ENCODE data around the gene INHBB. TPM values are rescaled to one million over a fixed set of nuclear protein-coding genes. Genes with fewer than 3 reads are reported as not detected.

INHBB gene
- polyA plus RNA-seq, 2 donors: 0.51 to 1.6 TPM

DNA sequence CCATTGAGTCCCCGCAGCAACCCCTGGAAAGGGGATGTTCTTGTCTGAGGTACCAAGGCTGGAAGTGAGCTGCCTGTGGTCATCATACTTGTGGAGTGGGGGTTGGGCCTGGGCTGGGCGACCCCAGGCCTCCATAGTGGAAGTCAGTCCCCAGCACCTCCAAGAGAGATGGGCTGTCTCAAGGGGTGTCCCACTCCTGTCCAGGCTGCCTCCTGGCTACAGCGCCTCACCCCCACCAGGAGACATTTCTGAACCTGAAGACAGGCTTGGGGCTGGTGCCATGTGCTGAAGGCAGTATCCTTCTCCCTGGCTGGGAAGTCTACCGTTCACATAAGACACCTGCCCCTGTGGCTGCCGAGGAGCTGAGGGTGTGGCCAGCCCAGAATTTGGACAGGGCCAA is 28.9 kb downstream of the INHBB start:
- peaks cover 0 to 3% of the 10 kb centered on the region in 2 donors for H3K9me3 ChIP-seq (ENCODE audit: control insufficient read depth in 2 of 2, insufficient read depth in 1 of 2, low read depth in 1 of 2, low read length in 1 of 2)
- 78 to 80% methylated on average over 5 of the region's 5 CpGs for WGBS, 2 donors
- H3K4me1 ChIP-seq (ENCODE audit: control insufficient read depth in 2 of 2, insufficient read depth in 2 of 2, low read length in 1 of 2): no peaks in the 10 kb centered on the region
- no peaks in the 10 kb centered on the region for H3K36me3 ChIP-seq (ENCODE audit: control insufficient read depth in 2 of 2, insufficient read depth in 2 of 2, low read length in 1 of 2)
- H3K4me3 ChIP-seq (ENCODE audit: low read depth in 1 of 2, low read length in 2 of 2): no peak overlapping the region
- no peak overlapping the region for H3K27ac ChIP-seq (ENCODE audit: low read depth in 2 of 2, low read length in 1 of 2)
- H3K27me3 ChIP-seq (ENCODE audit: control insufficient read depth in 1 of 2, insufficient read depth in 2 of 2, low read length in 2 of 2): no peaks in the 10 kb centered on the region

DNA sequence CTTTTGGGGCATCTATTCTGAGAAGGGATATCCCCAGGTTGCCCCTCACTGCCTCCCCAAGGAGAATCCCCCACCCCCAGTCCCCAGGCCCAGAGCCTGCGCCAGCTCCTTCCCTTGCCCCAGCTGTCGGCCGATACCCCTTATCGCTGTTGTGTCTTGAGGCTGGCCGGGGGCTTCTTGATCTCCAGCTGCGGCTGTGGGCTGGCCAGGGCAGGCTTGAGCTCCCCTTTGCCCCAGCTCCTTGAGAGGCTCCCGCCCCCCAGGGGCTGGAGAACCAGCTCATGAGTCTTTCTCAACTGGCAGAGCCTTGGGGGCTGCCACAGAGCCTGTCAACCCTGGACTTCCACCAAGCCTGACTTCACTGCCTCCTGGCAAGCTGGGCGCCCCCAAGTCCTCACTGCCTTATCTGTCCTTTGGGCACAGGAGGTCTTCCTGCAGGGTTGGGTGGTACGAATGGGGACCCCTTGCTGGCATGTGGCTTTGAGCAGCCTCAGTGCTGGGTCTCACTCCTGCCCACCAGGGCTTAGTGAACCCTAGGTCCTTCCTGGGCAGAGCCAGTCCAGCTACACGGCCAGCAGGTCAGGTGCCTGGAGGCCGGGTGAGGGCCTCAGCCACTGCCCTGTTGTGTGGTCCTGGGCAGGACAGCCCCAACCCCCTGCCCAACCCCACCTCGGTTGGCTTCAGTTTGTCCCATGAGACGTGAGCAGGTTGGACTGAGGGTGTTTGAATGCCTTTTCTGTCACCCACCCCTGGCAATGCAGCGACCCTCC is 29.5 kb downstream of the INHBB start:
- Histone ChIP-seq H3K27ac (ENCODE audit: low read depth in 2 of 2, low read length in 1 of 2) (no peak overlapping the region), H3K4me1 (ENCODE audit: control insufficient read depth in 2 of 2, insufficient read depth in 2 of 2, low read length in 1 of 2) (no peaks in the 10 kb centered on the region), H3K36me3 (ENCODE audit: control insufficient read depth in 2 of 2, insufficient read depth in 2 of 2, low read length in 1 of 2) (no peaks in the 10 kb centered on the region), H3K9me3 (ENCODE audit: control insufficient read depth in 2 of 2, insufficient read depth in 1 of 2, low read depth in 1 of 2, low read length in 1 of 2) (peaks cover 0 to 3% of the 10 kb centered on the region in 2 donors), H3K27me3 (ENCODE audit: control insufficient read depth in 1 of 2, insufficient read depth in 2 of 2, low read length in 2 of 2) (no peaks in the 10 kb centered on the region), H3K4me3 (ENCODE audit: low read depth in 1 of 2, low read length in 2 of 2) (no peak overlapping the region)
- 85 to 87% methylated on average over 14 of the region's 14 CpGs for WGBS, 2 donors

DNA sequence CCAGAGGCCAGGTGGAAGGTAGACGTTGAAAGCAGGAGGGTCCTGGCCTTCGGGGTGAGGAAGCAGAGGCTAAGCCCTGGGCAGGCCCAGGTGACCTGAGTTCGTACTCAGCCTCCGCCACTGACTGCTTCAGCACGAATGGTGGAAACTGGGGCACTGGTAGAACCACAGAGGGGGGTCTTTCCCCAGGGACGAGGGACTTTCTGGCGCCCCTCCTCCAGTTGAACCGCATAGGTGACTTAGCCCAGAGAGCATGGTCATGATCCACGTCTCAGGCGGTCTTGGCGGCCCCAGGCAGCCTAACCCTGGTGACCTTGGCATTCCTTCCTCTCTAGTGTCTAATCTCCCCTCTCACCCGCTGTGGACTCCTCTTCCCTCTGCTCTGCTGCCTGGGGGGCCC is 30.2 kb downstream of the INHBB start:
- H3K4me1 ChIP-seq (ENCODE audit: control insufficient read depth in 2 of 2, insufficient read depth in 2 of 2, low read length in 1 of 2): no peaks in the 10 kb centered on the region
- no peak overlapping the region for H3K27ac ChIP-seq (ENCODE audit: low read depth in 2 of 2, low read length in 1 of 2)
- no peak overlapping the region for H3K4me3 ChIP-seq (ENCODE audit: low read depth in 1 of 2, low read length in 2 of 2)
- no peaks in the 10 kb centered on the region for H3K27me3 ChIP-seq (ENCODE audit: control insufficient read depth in 1 of 2, insufficient read depth in 2 of 2, low read length in 2 of 2)
- WGBS, 2 donors: 81 to 84% methylated on average over 11 to 12 of the region's 12 CpGs
- peaks cover 0 to 3% of the 10 kb centered on the region in 2 donors for H3K9me3 ChIP-seq (ENCODE audit: control insufficient read depth in 2 of 2, insufficient read depth in 1 of 2, low read depth in 1 of 2, low read length in 1 of 2)
- H3K36me3 ChIP-seq (ENCODE audit: control insufficient read depth in 2 of 2, insufficient read depth in 2 of 2, low read length in 1 of 2): no peaks in the 10 kb centered on the region

DNA sequence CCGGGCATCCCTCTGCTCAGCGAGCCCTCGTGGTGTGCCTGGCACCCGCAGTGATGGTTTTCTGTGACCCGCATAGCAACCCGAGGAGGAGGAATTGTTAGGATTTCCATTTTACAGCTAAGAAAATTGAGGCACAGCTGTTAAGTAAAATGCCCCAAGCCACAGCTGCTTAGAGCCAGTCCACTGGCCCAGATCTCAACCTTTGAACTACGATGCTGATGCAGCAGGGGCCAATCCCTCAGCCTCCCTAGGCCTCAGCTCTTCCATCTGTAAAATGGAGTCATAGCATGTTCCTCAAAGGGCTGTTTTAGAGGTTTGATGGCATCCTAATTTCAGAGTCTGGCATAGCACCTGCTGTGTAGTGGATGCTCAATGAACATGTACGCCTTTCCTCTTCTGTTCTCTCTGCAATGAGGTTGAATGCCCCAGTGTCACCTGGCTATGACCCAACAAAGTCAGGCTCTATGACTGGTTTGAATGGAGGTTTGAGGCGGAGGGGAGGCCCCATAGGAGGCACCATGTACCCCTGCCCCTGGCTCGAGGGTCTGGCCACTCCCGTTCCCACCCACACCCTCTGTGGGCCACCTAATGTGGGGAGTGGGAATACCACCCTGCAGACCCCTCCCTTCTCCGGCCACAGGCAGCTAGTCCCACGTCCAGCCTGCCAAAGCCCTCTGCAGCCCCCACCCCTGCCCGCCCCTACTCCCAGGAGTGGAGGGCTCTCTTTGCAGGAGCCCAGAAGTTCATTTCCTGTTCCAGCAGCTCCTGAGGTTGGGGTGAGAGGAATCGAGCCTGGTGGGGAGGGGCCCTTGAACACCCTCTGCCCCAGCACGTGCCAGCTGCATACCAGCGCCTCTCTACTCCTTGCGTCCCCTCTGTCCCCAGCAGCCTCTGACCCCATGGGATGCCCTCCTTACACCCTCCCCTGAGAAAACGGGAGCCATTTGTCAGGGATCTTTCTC is 31.0 kb downstream of the INHBB start:
- H3K27me3 ChIP-seq (ENCODE audit: control insufficient read depth in 1 of 2, insufficient read depth in 2 of 2, low read length in 2 of 2): no peaks in the 10 kb centered on the region
- H3K36me3 ChIP-seq (ENCODE audit: control insufficient read depth in 2 of 2, insufficient read depth in 2 of 2, low read length in 1 of 2): no peaks in the 10 kb centered on the region
- no peak overlapping the region for H3K4me3 ChIP-seq (ENCODE audit: low read depth in 1 of 2, low read length in 2 of 2)
- H3K4me1 ChIP-seq (ENCODE audit: control insufficient read depth in 2 of 2, insufficient read depth in 2 of 2, low read length in 1 of 2): no peaks in the 10 kb centered on the region
- no peak overlapping the region for H3K27ac ChIP-seq (ENCODE audit: low read depth in 2 of 2, low read length in 1 of 2)
- WGBS, 2 donors: 74 to 77% methylated on average over 19 of the region's 19 CpGs
- no peaks in the 10 kb centered on the region for H3K9me3 ChIP-seq (ENCODE audit: control insufficient read depth in 2 of 2, insufficient read depth in 1 of 2, low read depth in 1 of 2, low read length in 1 of 2)

DNA sequence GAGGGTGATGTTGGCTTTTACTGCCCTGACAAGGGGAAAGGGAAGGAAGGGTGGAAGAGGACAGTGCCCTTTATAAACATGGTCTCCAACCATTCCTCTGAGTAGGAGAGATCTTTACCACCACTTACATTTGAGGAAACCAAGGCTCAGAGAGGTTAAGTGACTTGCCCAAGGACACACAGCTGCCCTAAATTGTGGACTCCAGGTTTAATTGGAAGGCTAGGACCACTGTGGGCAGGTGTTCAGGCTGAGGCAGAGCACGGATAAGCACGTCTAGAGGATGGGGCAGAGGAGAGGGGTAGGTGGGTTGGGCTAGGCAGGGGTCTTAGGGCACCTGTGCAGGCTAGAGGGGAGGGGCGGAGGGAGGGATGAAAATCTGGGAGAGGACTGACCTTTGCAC is 32.7 kb downstream of the INHBB start:
- Histone ChIP-seq H3K4me3 (ENCODE audit: low read depth in 1 of 2, low read length in 2 of 2) (no peak overlapping the region), H3K27me3 (ENCODE audit: control insufficient read depth in 1 of 2, insufficient read depth in 2 of 2, low read length in 2 of 2) (no peaks in the 10 kb centered on the region), H3K4me1 (ENCODE audit: control insufficient read depth in 2 of 2, insufficient read depth in 2 of 2, low read length in 1 of 2) (no peaks in the 10 kb centered on the region), H3K27ac (ENCODE audit: low read depth in 2 of 2, low read length in 1 of 2) (no peak overlapping the region), H3K36me3 (ENCODE audit: control insufficient read depth in 2 of 2, insufficient read depth in 2 of 2, low read length in 1 of 2) (no peaks in the 10 kb centered on the region), H3K9me3 (ENCODE audit: control insufficient read depth in 2 of 2, insufficient read depth in 1 of 2, low read depth in 1 of 2, low read length in 1 of 2) (no peaks in the 10 kb centered on the region)
- 79 to 86% methylated on average over 3 of the region's 3 CpGs for WGBS, 2 donors

DNA sequence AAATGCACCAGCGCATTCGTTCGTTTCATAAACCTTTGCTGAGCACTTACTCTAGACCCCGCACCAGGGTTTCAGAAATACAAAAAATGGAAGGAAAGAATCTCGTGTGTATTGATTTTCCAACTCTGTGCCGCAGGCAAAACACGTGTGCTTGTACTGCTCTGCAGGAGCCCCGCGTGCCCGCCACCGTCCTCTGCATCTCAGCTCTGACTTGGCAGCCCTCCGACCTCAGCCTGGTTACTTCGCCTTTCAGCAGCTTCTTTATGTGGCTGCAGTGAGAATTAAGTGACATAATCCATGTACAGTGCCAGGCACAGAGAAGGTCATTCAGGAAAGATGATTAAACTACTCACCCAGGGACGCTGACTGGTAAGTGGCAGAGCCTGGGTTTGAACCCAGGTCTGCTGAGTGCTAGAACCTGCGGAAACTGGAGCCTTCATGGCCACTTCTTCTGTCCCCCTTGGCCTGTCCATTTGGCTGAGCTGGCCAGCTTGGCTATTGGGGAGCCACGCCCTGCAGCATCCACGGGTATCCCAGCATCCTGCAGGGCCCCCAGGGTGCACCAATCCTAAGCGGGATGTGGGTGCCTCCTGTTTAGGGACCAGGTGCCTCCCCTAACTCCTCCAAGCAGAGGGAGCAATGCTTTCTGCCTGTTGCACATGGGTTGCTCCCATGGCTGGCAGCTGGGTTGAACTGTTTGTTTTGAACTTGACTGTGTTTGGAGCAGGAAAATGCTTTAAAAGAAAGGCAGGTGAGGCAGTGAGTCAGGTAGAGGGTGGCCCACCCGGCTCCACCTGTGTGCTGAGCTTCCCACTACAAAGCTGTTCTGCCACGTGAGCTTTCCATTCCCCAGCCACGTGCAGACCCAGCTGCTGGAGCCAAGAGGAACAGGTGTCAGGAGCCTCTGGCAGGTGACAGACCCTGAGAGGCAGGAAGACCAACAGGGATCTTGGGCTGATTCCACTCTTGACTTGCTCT is 34.3 kb downstream of the INHBB start:
- no peak overlapping the region for H3K27ac ChIP-seq (ENCODE audit: low read depth in 2 of 2, low read length in 1 of 2)
- 66 to 75% methylated on average over 21 of the region's 21 CpGs for WGBS, 2 donors
- no peaks in the 10 kb centered on the region for H3K9me3 ChIP-seq (ENCODE audit: control insufficient read depth in 2 of 2, insufficient read depth in 1 of 2, low read depth in 1 of 2, low read length in 1 of 2)
- H3K4me1 ChIP-seq (ENCODE audit: control insufficient read depth in 2 of 2, insufficient read depth in 2 of 2, low read length in 1 of 2): no peaks in the 10 kb centered on the region
- no peak overlapping the region for H3K4me3 ChIP-seq (ENCODE audit: low read depth in 1 of 2, low read length in 2 of 2)
- H3K27me3 ChIP-seq (ENCODE audit: control insufficient read depth in 1 of 2, insufficient read depth in 2 of 2, low read length in 2 of 2): no peaks in the 10 kb centered on the region
- no peaks in the 10 kb centered on the region for H3K36me3 ChIP-seq (ENCODE audit: control insufficient read depth in 2 of 2, insufficient read depth in 2 of 2, low read length in 1 of 2)

DNA sequence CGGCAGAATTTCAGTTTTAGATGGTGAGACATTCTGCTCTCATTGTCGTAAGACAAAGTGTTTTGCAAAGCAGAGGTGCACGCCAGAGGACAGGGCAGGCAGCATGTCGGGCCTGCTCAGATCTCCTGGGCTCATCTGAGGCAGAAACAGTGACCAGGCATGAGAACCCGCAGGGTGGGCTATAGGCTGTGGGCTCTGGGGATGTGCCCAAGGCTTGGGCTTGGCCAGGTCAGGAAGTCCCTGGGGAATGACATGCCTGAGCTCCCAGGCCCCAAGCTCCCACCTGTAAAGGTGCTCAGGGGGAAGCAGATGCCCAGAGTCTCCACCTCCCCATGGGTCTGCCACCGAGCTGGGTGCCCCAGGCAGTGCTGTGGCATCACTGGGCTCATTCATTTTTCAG is 35.3 kb downstream of the INHBB start:
- Histone ChIP-seq H3K4me3 (ENCODE audit: low read depth in 1 of 2, low read length in 2 of 2) (no peak overlapping the region), H3K36me3 (ENCODE audit: control insufficient read depth in 2 of 2, insufficient read depth in 2 of 2, low read length in 1 of 2) (no peaks in the 10 kb centered on the region), H3K27me3 (ENCODE audit: control insufficient read depth in 1 of 2, insufficient read depth in 2 of 2, low read length in 2 of 2) (no peaks in the 10 kb centered on the region), H3K9me3 (ENCODE audit: control insufficient read depth in 2 of 2, insufficient read depth in 1 of 2, low read depth in 1 of 2, low read length in 1 of 2) (no peaks in the 10 kb centered on the region), H3K27ac (ENCODE audit: low read depth in 2 of 2, low read length in 1 of 2) (no peak overlapping the region), H3K4me1 (ENCODE audit: control insufficient read depth in 2 of 2, insufficient read depth in 2 of 2, low read length in 1 of 2) (no peaks in the 10 kb centered on the region)
- 85 to 93% methylated on average over 6 of the region's 6 CpGs for WGBS, 2 donors

DNA sequence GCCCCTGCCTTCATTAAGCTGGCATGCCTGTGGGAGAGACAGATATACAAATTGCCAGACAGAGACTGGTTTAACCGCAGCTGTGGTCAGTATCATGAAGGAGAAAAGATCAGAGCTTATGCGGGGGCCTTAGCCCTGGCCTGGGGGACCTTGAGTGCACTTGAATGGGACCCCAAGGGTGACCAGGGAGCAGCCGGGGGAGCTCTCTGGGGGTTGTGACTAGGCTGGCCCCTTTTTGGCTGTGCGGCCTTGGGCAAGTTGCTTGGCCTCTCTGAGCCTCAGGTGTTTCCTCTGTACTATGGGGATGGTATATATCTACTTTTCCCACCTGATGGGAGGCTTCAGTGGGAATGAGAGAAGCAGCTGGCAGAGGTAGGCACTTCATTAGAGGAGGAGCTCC is 35.7 kb downstream of the INHBB start:
- Histone ChIP-seq H3K36me3 (ENCODE audit: control insufficient read depth in 2 of 2, insufficient read depth in 2 of 2, low read length in 1 of 2) (no peaks in the 10 kb centered on the region), H3K27ac (ENCODE audit: low read depth in 2 of 2, low read length in 1 of 2) (no peak overlapping the region), H3K4me1 (ENCODE audit: control insufficient read depth in 2 of 2, insufficient read depth in 2 of 2, low read length in 1 of 2) (no peaks in the 10 kb centered on the region), H3K27me3 (ENCODE audit: control insufficient read depth in 1 of 2, insufficient read depth in 2 of 2, low read length in 2 of 2) (no peaks in the 10 kb centered on the region), H3K9me3 (ENCODE audit: control insufficient read depth in 2 of 2, insufficient read depth in 1 of 2, low read depth in 1 of 2, low read length in 1 of 2) (no peaks in the 10 kb centered on the region), H3K4me3 (ENCODE audit: low read depth in 1 of 2, low read length in 2 of 2) (no peak overlapping the region)
- 69 to 85% methylated on average over 4 of the region's 4 CpGs for WGBS, 2 donors

DNA sequence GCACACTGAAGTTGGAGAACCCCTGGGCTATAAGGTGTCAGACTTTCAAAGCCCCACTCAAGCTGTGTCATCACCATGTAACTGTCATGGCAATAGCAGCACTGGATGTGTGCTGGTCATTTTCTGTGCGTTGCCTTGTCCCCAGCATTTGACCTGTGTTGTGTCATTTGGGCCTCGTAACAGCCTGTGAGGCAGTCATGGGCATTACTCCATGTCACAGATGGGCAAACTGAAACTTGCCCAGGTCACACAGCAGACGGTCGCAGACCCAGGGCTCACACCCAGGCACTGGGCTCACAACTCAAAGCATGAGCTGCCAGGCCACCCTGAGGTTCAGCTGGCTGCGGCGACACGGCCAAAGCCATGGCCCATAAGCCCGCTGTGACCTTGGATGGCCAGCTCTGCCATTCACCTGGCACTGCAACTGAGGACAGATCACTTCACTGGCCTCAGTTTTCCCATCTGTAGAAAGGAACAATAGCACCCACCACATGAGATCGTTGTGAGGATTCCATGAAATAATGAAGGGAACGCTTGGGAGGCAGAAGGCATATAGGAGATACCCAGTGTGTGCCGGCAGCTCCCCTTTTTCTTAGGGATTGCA is 36.7 kb downstream of the INHBB start:
- H3K9me3 ChIP-seq (ENCODE audit: control insufficient read depth in 2 of 2, insufficient read depth in 1 of 2, low read depth in 1 of 2, low read length in 1 of 2): no peaks in the 10 kb centered on the region
- no peaks in the 10 kb centered on the region for H3K4me1 ChIP-seq (ENCODE audit: control insufficient read depth in 2 of 2, insufficient read depth in 2 of 2, low read length in 1 of 2)
- no peaks in the 10 kb centered on the region for H3K27me3 ChIP-seq (ENCODE audit: control insufficient read depth in 1 of 2, insufficient read depth in 2 of 2, low read length in 2 of 2)
- no peaks in the 10 kb centered on the region for H3K36me3 ChIP-seq (ENCODE audit: control insufficient read depth in 2 of 2, insufficient read depth in 2 of 2, low read length in 1 of 2)
- WGBS, 2 donors: 88 to 91% methylated on average over 11 of the region's 11 CpGs
- H3K27ac ChIP-seq (ENCODE audit: low read depth in 2 of 2, low read length in 1 of 2): no peak overlapping the region
- H3K4me3 ChIP-seq (ENCODE audit: low read depth in 1 of 2, low read length in 2 of 2): no peak overlapping the region
